HepG2 (cell line): ENCODE measurements around the gene OR10H1. TPM values are rescaled to one million over a fixed set of nuclear protein-coding genes. Genes with fewer than 3 reads are reported as not detected.

ENCODE experiments used
- ATAC-seq: fragments of 200-7000 bp; cut with Tn5 transposase; 3 replicates; pipeline ENCODE4 v1.9.1; 2020; ENCODE audit warnings: mild to moderate bottlenecking, moderate library complexity
- BruUV-seq: library from RNA; stranded (reverse); fragments of 400-500 nt; replicated peaks from 2 replicates; lab custom pipeline; 2021; lab: Mats Ljungman, UMichigan
- CTCF ChIA-PET: fragments of 300-600 bp; formaldehyde crosslinking; extraction: SDS; loops from one replicate; lab custom pipeline; 2021; ENCODE audit warnings: low total read pairs, inconsistent platforms, low intra/inter-chr PET ratio; lab: Yijun Ruan, JAX
- POLR2A ChIA-PET: fragments of 350-600 bp; sonication (Branson Sonifier 250); formaldehyde crosslinking; loops from one replicate; lab custom pipeline; 2020; ENCODE audit warnings: antibody characterized with exemption, inconsistent platforms; lab: Yijun Ruan, JAX
- DNase-seq: peaks from one replicate; pipeline ENCODE4 v3.0.0-alpha.2; 2015; ENCODE audit warnings: low spot score
- FAIRE-seq: peaks from 3 replicates; lab custom pipeline; 2011; peaks lifted over from hg19 to GRCh38; lab: Jason Lieb, UNC
- H2AFZ ChIP-seq: one replicate; pipeline ENCODE4 v1.6.1; 2011; ENCODE audit warnings: low read length, inconsistent platforms
- H3K27ac ChIP-seq: fragments of 300-600 bp; 3 replicates; pipeline ENCODE4 v1.8.0; 2011; ENCODE audit warnings: mixed run types, mild to moderate bottlenecking, mixed read lengths, low read length, inconsistent platforms; ENCODE audit not compliant: insufficient read depth; ENCODE audit errors: extremely low read length
- H3K27me3 ChIP-seq, 2 experiments: fragments of 200-600 bp in 1 of 2; 2 replicates in 1 of 2; 3 replicates in 1 of 2; pipeline versions ENCODE4 v1.6.0 to v1.8.0; 2011; ENCODE audit warnings: low read length in 2 of 2, mild to moderate bottlenecking in 2 of 2, moderate library complexity in 2 of 2, inconsistent platforms in 1 of 2; ENCODE audit not compliant: insufficient read depth in 2 of 2, control insufficient read depth in 1 of 2
- H3K36me3 ChIP-seq, 2 experiments: fragments of 200-600 bp in 1 of 2; replicated peaks in 1 of 2; 2 replicates in 1 of 2; 3 replicates in 1 of 2; pipeline versions ENCODE4 v1.5.1 to v1.8.0; 2011; ENCODE audit warnings: low read length in 2 of 2, inconsistent platforms in 1 of 2; ENCODE audit not compliant: insufficient read depth in 2 of 2, control insufficient read depth in 1 of 2
- H3K4me1 ChIP-seq: 2 replicates; pipeline ENCODE4 v1.5.1; 2012; ENCODE audit warnings: low read length, inconsistent platforms; ENCODE audit not compliant: insufficient read depth
- H3K4me2 ChIP-seq: 2 replicates; pipeline ENCODE4 v1.6.0; 2011; ENCODE audit warnings: low read depth, low read length, inconsistent platforms
- H3K4me3 ChIP-seq, 3 experiments: fragments of 200-600 bp in 1 of 3; sonication (generic), shearing (Covaris generic) in 1 of 3; replicated peaks in 1 of 3; 2 replicates each; pipeline ENCODE4 v1.5.1; 2011 to 2016; ENCODE audit warnings: low read length in 3 of 3, inconsistent platforms in 2 of 3, low read depth in 2 of 3, mild to moderate bottlenecking in 2 of 3, control low read depth in 1 of 3, mixed read lengths in 1 of 3; ENCODE audit not compliant: insufficient read depth in 1 of 3
- H3K79me2 ChIP-seq: one replicate; pipeline ENCODE4 v1.6.1; 2011; ENCODE audit warnings: low read length, inconsistent platforms; ENCODE audit not compliant: insufficient read depth
- H3K9ac ChIP-seq: 2 replicates; pipeline ENCODE4 v1.6.0; 2011; ENCODE audit warnings: mild to moderate bottlenecking, low read depth, low read length, inconsistent platforms; ENCODE audit not compliant: insufficient read depth
- H3K9me3 ChIP-seq: 2 replicates; pipeline ENCODE4 v1.5.1; 2012; ENCODE audit warnings: mild to moderate bottlenecking, low read length
- H4K20me1 ChIP-seq: 2 replicates; pipeline ENCODE4 v1.6.0; 2011; ENCODE audit warnings: inconsistent platforms, mild to moderate bottlenecking, low read length, moderate library complexity; ENCODE audit not compliant: insufficient read depth
- AGO2 ChIP-seq: fragments of 200-400 bp; formaldehyde crosslinking; optimal IDR thresholded peaks from 2 replicates; pipeline ENCODE3; 2017; ENCODE audit warnings: mild to moderate bottlenecking, low read depth, low read length, moderate library complexity
- FOXC1 ChIP-seq: sonication (generic); formaldehyde crosslinking; IDR thresholded peaks from 2 replicates; pipeline ENCODE4 v1.8.0; 2022; ENCODE audit warnings: mild to moderate bottlenecking, missing genetic modification reagents, borderline replicate concordance
- HNF4G ChIP-seq, 2 experiments: sonication (generic) in 1 of 2; formaldehyde crosslinking in 1 of 2; IDR thresholded peaks; 2 replicates each; pipeline versions ENCODE4 v1.4.0 to v1.6.1; 2011 to 2020; ENCODE audit warnings: borderline replicate concordance in 2 of 2, low read depth in 2 of 2, mild to moderate bottlenecking in 2 of 2, low read length in 1 of 2, missing genetic modification reagents in 1 of 2, moderate library complexity in 1 of 2
- KDM3A ChIP-seq: IDR thresholded peaks from 2 replicates; pipeline ENCODE4 v1.6.1; 2018; ENCODE audit warnings: low read depth, missing compliant biosample characterization
- KMT2A ChIP-seq: sonication (generic); formaldehyde crosslinking; IDR thresholded peaks from 2 replicates; pipeline ENCODE4 v1.4.0; 2020; ENCODE audit warnings: missing genetic modification reagents
- NRL ChIP-seq: sonication (generic); formaldehyde crosslinking; IDR thresholded peaks from 2 replicates; pipeline ENCODE4 v1.5.0; 2020; ENCODE audit warnings: missing genetic modification reagents, mild to moderate bottlenecking, moderate library complexity, borderline replicate concordance
- PHF20 ChIP-seq: sonication (generic); formaldehyde crosslinking; IDR thresholded peaks from 2 replicates; pipeline ENCODE4 v1.5.0; 2020; ENCODE audit warnings: mild to moderate bottlenecking, missing genetic modification reagents
- RARA ChIP-seq: IDR thresholded peaks from 2 replicates; pipeline ENCODE4 v1.6.1; 2016; ENCODE audit warnings: missing genetic modification reagents, missing compliant biosample characterization
- RNF219 ChIP-seq: sonication (generic); formaldehyde crosslinking; IDR thresholded peaks from 2 replicates; pipeline ENCODE4 v1.5.0; 2020; ENCODE audit warnings: mild to moderate bottlenecking, missing genetic modification reagents
- SOX6 ChIP-seq, 2 experiments: fragments of 450-650 bp in 1 of 2; sonication (generic) in 1 of 2; formaldehyde crosslinking in 1 of 2; IDR thresholded peaks; 2 replicates each; pipeline versions ENCODE4 v1.4.0 to v1.6.1; 2017 to 2020; ENCODE audit warnings: antibody characterized with exemption in 1 of 2, mild to moderate bottlenecking in 1 of 2, missing genetic modification reagents in 1 of 2
- SRSF9 ChIP-seq: fragments of 200-400 bp; formaldehyde crosslinking; IDR thresholded peaks from 2 replicates; pipeline ENCODE4 v1.6.1; 2018; ENCODE audit warnings: borderline replicate concordance, mild to moderate bottlenecking, low read depth, low read length; ENCODE audit not compliant: insufficient read depth, poor library complexity, severe bottlenecking
- TOPORS ChIP-seq: sonication (generic); formaldehyde crosslinking; IDR thresholded peaks from 2 replicates; pipeline ENCODE4 v1.8.0; 2023; ENCODE audit warnings: mild to moderate bottlenecking, missing genetic modification reagents
- ZNF12 ChIP-seq: sonication (generic); formaldehyde crosslinking; IDR thresholded peaks from 2 replicates; pipeline ENCODE4 v1.5.0; 2020; ENCODE audit warnings: missing genetic modification reagents
- ZNF282 ChIP-seq: fragments of 450-650 bp; IDR thresholded peaks from 2 replicates; pipeline ENCODE4 v1.6.1; 2018; ENCODE audit not compliant: partially characterized antibody
- ZNF451 ChIP-seq: sonication (generic); formaldehyde crosslinking; IDR thresholded peaks from 2 replicates; pipeline ENCODE4 v1.5.0; 2020; ENCODE audit warnings: mild to moderate bottlenecking, missing genetic modification reagents
- ZNF569 ChIP-seq: sonication (generic); formaldehyde crosslinking; IDR thresholded peaks from 2 replicates; pipeline ENCODE4 v1.5.0; 2020; ENCODE audit warnings: mild to moderate bottlenecking, missing genetic modification reagents, moderate library complexity, borderline replicate concordance
- ZXDC ChIP-seq: sonication (generic); formaldehyde crosslinking; IDR thresholded peaks from 2 replicates; pipeline ENCODE4 v1.5.0; 2020; ENCODE audit warnings: mild to moderate bottlenecking, missing genetic modification reagents
- WGBS: methylation state at CpG from one replicate; pipeline ENCODE4 v1.1.6; 2017; ENCODE audit warnings: low lambda C conversion rate; 5-methylcytosine and 5-hydroxymethylcytosine counted together
- in situ Hi-C: cut with HindIII; loops from 2 replicates; pipeline ENCODE4 v1.10.0; 2017; ENCODE audit warnings: low pct_unique_long_range_greater_than_20kb; ENCODE audit not compliant: extremely low pct_ligation_motif_present
- intact Hi-C: fragments of 100-400 bp; cut with micrococcal nuclease; formaldehyde crosslinking; loops from one replicate; pipeline ENCODE4 v1.10.0; 2022; ENCODE audit not compliant: unreplicated experiment
- polyA plus RNA-seq, 8 experiments: library from polyadenylated mRNA; depleted of rRNA in 3 of 8; stranded (reverse) in 7 of 8; unstranded in 1 of 8; fragments of >200 nt; fragmentation: Illumina TruSeq in 4 of 8; extraction: Trizol in 4 of 8; gene quantifications; 2 replicates each; pipeline versions ENCODE4 v1.2.1 to v1.2.3, GENCODE V29; 2011 to 2016; ENCODE audit warnings: low read depth in 4 of 8, missing spikeins in 1 of 8, mixed read lengths in 1 of 8; ENCODE audit not compliant: insufficient read depth in 1 of 8
- total RNA-seq, 5 experiments: library from RNA; depleted of rRNA; stranded (reverse); fragments of >200 nt; fragmentation: Illumina TruSeq; extraction: Trizol; gene quantifications; 2 replicates each; pipeline ENCODE4 v1.2.3, GENCODE V29; 2016; ENCODE audit warnings: low read depth in 1 of 5

The OR10H1 gene
- total and polyA plus RNA-seq, 2 of the 13 experiments (the other 11 are each of a cell fraction or from before 2014, with no cell fraction given), result not detected

DNA sequence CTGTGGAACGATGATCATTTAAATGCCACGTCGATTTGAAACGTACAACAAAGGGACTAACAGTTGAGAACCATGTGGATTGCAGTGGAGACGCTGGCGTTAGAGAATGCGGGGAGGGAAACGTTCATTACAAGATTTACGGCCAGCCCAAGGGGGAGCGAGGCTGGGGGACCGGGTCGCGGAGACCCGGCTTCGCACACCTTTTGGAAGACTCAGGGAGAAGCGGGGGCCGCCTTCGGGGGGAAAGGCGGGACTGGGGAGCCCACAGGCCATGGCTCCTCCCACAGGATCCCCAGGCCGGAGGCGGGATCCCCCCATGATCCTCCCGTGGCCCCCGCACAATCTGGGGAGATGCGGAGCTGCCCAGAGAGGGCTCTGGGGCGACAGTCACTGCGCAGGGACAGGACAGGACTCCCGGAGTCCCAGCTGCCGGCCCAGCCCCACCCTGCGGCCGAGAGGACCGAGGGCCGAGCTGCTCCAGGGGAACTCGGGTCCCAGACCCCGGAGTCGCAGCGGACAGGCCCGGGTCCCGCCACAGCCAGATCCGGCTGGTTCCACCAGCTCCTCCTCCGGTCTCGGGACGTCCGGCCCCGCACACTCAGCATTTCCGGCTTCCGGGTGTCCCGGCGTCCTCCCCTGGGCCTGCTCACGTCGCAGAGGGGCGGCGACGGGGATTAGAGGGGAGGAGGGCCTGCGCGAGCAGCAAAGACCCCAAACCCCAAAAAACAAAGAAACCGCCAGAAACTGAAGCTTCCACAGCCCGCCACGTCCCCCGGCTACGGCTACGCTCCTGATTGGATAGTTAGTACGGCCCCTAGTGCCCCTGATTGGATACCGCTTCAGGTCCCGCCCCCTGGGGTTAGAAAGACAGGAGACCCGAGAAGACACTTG is 21.1 kb upstream of the OR10H1 start:
- ChIA-PET CTCF (no interaction called here), POLR2A (interaction anchor here (0.8 to 1.3 kb wide), 10 partner anchors 8 to 363 kb away, joined by 3 to 7 read pairs (median 4); partner anchors contain the start of genes CYP4F11, CYP4F12, CYP4F3 and FAM32A)
- in situ Hi-C loops, result no loop called here
- Histone ChIP-seq H2AFZ (no peak overlapping the region), H3K27ac (peak overlapping the region; percentile 85), H3K4me1 (peaks cover 8% of the 10 kb centered on the region), H3K79me2 (no peaks in the 10 kb centered on the region), H3K9ac (peak overlapping the region; percentile 81), H3K36me3 (no peaks in the 10 kb centered on the region), H4K20me1 (no peaks in the 10 kb centered on the region), H3K9me3 (no peaks in the 10 kb centered on the region), H3K4me3 (peak overlapping the region; percentile 61 to 83 (median 78)), H3K4me2 (peak overlapping the region; percentile 68), H3K27me3 (peaks cover 0 to 2% of the 10 kb centered on the region in 2 experiments; a peak in 2 of 5 replicates)
- 19% methylated on average over 33 of the region's 65 CpGs for WGBS
- intact Hi-C loops, result no loop called here
- FAIRE-seq, result peak; percentile 86
- DNase-seq, result peak; percentile 94
- ATAC-seq, result peak; percentile 98
- TSS peak; percentile 88 for BruUV-seq
- peak; percentile 68 for TF ChIP-seq AGO2
- peak; percentile 74; the same call in 1 of the 2 replicates for TF ChIP-seq KDM3A (CRISPR knock-in tag)
- no peak for TF ChIP-seq HNF4G (IDR thresholded peaks at IDR 0.05; ENCODE audit: borderline replicate concordance, low read depth, low read length)
- no peak for TF ChIP-seq HNF4G (CRISPR knock-in tag; IDR thresholded peaks at IDR 0.05; ENCODE audit: borderline replicate concordance, low read depth)
- TF ChIP-seq ZNF451 (CRISPR knock-in tag), result 0 out of 2 replicates have a peak, but pooled peaks have one; percentile 32
- TF ChIP-seq ZXDC (CRISPR knock-in tag), result 0 out of 2 replicates have a peak, but pooled peaks have one; percentile 25
- TF ChIP-seq RNF219 (CRISPR knock-in tag), result no peak
- TF ChIP-seq ZNF282, result no peak
- TF ChIP-seq TOPORS (CRISPR knock-in tag), result peak; percentile 31; the same call in 1 of the 2 replicates
- TF ChIP-seq NRL, result peak; percentile 61; the same call in 1 of the 2 replicates
- no peak for TF ChIP-seq SOX6 (IDR thresholded peaks at IDR 0.05)
- peak; percentile 44 for TF ChIP-seq SOX6 (CRISPR knock-in tag; IDR thresholded peaks at IDR 0.05)
- TF ChIP-seq RARA (CRISPR knock-in tag), result no peak
- TF ChIP-seq ZNF12 (CRISPR knock-in tag), result peak; percentile 28; the same call in 1 of the 2 replicates
- TF ChIP-seq FOXC1 (CRISPR knock-in tag), result no peak
- peak; percentile 71; the same call in 1 of the 2 replicates for TF ChIP-seq ZNF569
- 0 out of 2 replicates have a peak, but pooled peaks have one; percentile 26 for TF ChIP-seq KMT2A
- TF ChIP-seq PHF20 (CRISPR knock-in tag), result peak; percentile 82
- TF ChIP-seq SRSF9, result no peak
